ENCODE results near the gene CIB4. TPM values are rescaled to one million over a fixed set of nuclear protein-coding genes. Genes with fewer than 3 reads are reported as not detected.

CIB4 gene
- total RNA-seq, 1 donor from 2014 or later, result not detected

GRCh38 chr2:26602575-26602974 is 38.6 kb downstream of the CIB4 start:
- Mint-ChIP-seq H3K27me3 (ENCODE audit: insufficient read depth) (peaks cover 27% of the 10 kb centered on the region), H3K27ac (no peak overlapping the region), H3K9me3 (no peaks in the 10 kb centered on the region), H3K36me3 (ENCODE audit: low read depth) (no peaks in the 10 kb centered on the region), H3K4me1 (ENCODE audit: low read depth) (no peaks in the 10 kb centered on the region), H3K4me3 (no peak overlapping the region)
- intact Hi-C loops (cut with micrococcal nuclease), result no loop called here
- no peak for DNase-seq (ENCODE audit: low spot score)

DNA sequence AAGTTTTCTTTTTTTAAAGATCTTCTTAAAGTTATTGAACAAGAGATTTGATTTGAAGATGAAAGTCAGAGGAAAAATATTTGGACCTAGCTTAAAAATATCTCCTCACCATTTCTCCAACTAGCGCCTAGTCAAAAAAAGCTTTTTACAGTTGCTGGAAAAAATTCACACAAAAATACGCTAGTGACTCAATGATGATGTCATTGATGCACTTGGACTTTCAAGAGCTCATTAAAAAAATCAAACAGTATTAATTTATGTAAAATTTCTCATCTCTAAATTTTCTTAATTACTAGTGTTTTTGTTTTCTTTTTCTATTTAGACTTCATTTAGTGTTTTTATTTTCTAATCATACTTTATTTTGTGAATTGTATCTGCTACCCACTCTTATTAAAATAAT is 41.8 kb downstream of the CIB4 start:
- H3K9me3 Mint-ChIP-seq, result no peaks in the 10 kb centered on the region
- H3K4me3 Mint-ChIP-seq, result no peak overlapping the region
- H3K36me3 Mint-ChIP-seq (ENCODE audit: low read depth), result no peaks in the 10 kb centered on the region
- intact Hi-C loops (cut with micrococcal nuclease), result no loop called here
- H3K27ac Mint-ChIP-seq, result no peak overlapping the region
- no peaks in the 10 kb centered on the region for H3K4me1 Mint-ChIP-seq (ENCODE audit: low read depth)
- no peak for DNase-seq (ENCODE audit: low spot score)
- H3K27me3 Mint-ChIP-seq (ENCODE audit: insufficient read depth), result peaks cover 28% of the 10 kb centered on the region

- Mint-ChIP-seq H3K27ac (no peak overlapping the region), H3K36me3 (ENCODE audit: low read depth) (no peaks in the 10 kb centered on the region), H3K4me1 (ENCODE audit: low read depth) (no peaks in the 10 kb centered on the region), H3K4me3 (no peak overlapping the region), H3K27me3 (ENCODE audit: insufficient read depth) (peaks cover 26% of the 10 kb centered on the region), H3K9me3 (no peaks in the 10 kb centered on the region)
- intact Hi-C loops (cut with micrococcal nuclease), result no loop called here
- DNase-seq (ENCODE audit: low spot score), result no peak
Observed at GRCh38 chr2:26598996-26599373, 42.2 kb downstream of the CIB4 start.

DNA sequence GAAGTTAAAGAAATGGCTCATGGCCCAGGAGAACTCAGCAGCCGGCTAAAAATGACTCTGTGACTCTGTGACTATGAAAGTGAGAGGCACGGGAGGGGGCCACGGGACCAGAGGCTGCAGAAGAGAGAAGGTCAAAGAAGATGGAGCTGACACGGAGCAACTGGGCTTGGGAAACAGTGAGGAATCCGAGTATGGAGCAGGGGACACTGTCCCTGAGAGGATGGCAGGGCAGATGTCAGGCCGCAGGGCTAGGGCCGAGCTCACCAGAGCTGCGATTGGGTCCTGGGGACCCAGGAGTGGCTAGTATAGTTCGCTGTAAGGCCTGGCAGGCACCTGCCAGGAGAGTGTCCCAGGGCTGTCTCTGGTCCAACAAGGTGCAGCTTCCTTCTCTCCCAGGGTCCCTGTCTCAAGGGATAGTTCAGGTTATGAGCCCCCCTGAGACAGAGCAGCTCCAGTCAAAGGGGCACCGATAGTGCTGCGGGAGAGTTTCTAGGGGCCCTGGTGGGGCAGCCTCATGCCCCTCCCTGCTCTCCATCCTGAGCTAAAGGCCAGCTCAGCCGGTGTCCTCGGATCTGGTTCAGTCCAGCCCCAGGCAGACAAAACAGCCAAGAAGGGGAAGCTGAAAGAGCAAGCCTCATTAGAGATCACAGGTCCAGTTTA is 42.7 kb downstream of the CIB4 start:
- no peaks in the 10 kb centered on the region for H3K36me3 Mint-ChIP-seq (ENCODE audit: low read depth)
- DNase-seq (ENCODE audit: low spot score), result no peak
- intact Hi-C loops (cut with micrococcal nuclease), result no loop called here

DNA sequence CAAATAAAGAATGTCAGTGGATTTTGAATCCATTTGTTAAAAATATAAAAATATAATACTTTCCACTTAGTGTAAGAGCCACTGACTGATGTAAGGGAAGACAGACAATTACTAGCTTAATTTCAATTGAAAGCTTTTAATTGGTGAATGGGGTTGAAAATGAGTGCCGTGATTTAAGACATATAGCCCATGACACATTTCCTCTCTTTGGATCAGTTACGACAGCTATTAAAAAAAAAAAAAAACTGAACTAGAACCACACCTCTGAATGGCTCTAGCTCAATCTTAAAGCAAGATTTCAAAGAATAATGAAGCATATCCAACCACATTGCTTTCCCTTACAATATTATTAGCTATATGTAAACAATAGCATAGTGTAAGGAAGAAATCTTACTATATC is 44.0 kb downstream of the CIB4 start:
- no peaks in the 10 kb centered on the region for H3K4me1 Mint-ChIP-seq (ENCODE audit: low read depth)
- no peaks in the 10 kb centered on the region for H3K9me3 Mint-ChIP-seq
- DNase-seq (ENCODE audit: low spot score), result no peak
- intact Hi-C loops (cut with micrococcal nuclease), result no loop called here
- no peak overlapping the region for H3K27ac Mint-ChIP-seq
- peaks cover 14% of the 10 kb centered on the region for H3K27me3 Mint-ChIP-seq (ENCODE audit: insufficient read depth)
- no peaks in the 10 kb centered on the region for H3K36me3 Mint-ChIP-seq (ENCODE audit: low read depth)
- H3K4me3 Mint-ChIP-seq, result no peak overlapping the region

More for the DNA sequence above, 42.7 kb downstream of the CIB4 start:
- Mint-ChIP-seq H3K27ac (no peak overlapping the region), H3K27me3 (ENCODE audit: insufficient read depth) (peaks cover 24% of the 10 kb centered on the region), H3K9me3 (no peaks in the 10 kb centered on the region), H3K4me1 (ENCODE audit: low read depth) (no peaks in the 10 kb centered on the region), H3K4me3 (no peak overlapping the region)

GRCh38 chr2:26595146-26595545 is 46.0 kb downstream of the CIB4 start:
- intact Hi-C loops (cut with micrococcal nuclease), result no loop called here
- no peaks in the 10 kb centered on the region for H3K9me3 Mint-ChIP-seq
- no peaks in the 10 kb centered on the region for H3K4me1 Mint-ChIP-seq (ENCODE audit: low read depth)
- DNase-seq (ENCODE audit: low spot score), result no peak
- H3K36me3 Mint-ChIP-seq (ENCODE audit: low read depth), result no peaks in the 10 kb centered on the region
- H3K27me3 Mint-ChIP-seq (ENCODE audit: insufficient read depth), result peaks cover 7% of the 10 kb centered on the region
- no peak overlapping the region for H3K4me3 Mint-ChIP-seq
- no peak overlapping the region for H3K27ac Mint-ChIP-seq

DNA sequence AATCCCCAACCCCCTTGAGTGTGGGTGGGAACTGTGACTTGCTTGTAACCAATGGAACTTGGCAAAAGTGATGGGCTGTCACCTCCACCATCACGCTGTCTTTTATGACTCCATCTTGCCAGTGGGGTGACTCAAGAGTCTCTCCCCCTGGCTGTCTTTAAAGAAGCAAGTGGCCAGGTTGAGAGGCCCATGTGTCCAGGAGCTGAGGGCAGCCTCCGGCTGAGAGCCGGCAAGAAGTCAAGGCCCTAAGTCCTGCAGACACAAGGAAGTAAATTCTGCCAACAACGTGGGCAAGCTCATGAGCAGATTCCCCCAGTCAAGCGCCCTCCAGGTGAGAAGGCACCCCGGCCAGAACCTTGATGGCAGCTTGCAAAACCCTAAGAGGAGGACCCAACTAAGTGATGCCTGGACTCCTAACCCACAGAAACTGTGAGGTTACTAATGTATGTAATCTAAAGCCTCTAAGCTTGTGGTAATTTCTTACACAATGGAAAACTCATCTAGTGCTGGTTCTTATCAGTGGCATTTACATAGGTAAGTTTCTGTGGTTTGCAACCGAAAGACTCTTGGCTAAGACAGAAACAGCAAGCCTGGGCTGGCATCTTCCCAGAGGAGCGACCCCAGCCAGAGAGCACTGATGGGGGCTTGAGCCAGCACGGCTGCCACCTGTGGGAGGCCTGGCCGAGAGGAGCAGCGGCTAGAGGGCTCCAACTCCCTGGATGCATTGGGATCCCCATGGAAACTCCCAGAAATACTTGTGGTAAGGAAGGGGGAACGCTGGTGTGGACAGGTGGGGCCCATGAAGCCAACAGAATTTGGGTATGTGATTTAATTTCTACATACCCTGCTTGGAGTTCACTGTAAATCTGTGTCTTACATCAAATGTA is 49.3 kb downstream of the CIB4 start:
- intact Hi-C loops (cut with micrococcal nuclease), result no loop called here
- no peaks in the 10 kb centered on the region for H3K4me1 Mint-ChIP-seq (ENCODE audit: low read depth)
- DNase-seq (ENCODE audit: low spot score), result no peak

DNA sequence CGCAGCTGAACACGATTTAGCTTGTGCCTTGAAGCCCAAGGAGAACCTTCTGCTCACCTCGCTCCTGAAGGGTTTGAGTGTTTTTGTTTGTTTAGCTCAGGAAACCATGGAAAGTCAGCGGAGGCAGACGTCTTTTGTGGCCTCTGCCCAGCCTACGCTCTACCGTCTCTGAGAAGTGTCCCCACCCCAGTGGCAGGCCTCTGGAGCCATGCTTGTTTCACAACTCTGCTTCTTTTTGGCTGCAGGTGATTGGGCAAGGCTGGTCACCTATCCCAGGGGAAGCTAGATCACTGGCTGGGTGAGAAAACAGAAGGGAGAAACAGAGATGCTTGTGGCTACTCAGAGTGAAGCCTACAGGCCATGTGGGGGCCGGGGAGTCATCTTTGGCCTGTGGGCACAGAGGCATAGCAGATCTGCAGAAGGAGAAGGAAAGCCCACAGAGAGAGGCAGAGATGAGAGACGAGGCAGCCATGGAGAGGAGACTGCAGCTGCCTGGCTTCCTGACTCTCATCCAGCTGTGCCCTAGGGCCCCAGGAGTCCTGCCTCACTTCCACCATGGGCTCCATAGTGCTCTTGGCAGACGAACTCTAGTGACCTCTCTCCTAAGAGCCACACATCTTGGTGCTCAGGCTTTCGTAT is 50.1 kb downstream of the CIB4 start:
- intact Hi-C loops (cut with micrococcal nuclease), result no loop called here
- Mint-ChIP-seq H3K4me3 (no peak overlapping the region), H3K4me1 (ENCODE audit: low read depth) (no peaks in the 10 kb centered on the region), H3K9me3 (no peaks in the 10 kb centered on the region), H3K27ac (no peak overlapping the region), H3K36me3 (ENCODE audit: low read depth) (no peaks in the 10 kb centered on the region), H3K27me3 (ENCODE audit: insufficient read depth) (peaks cover 15% of the 10 kb centered on the region)
- no peak for DNase-seq (ENCODE audit: low spot score)

More for the DNA sequence above, 49.3 kb downstream of the CIB4 start:
- Mint-ChIP-seq H3K36me3 (ENCODE audit: low read depth) (no peaks in the 10 kb centered on the region), H3K9me3 (no peaks in the 10 kb centered on the region), H3K27me3 (ENCODE audit: insufficient read depth) (peaks cover 10% of the 10 kb centered on the region), H3K27ac (no peak overlapping the region), H3K4me3 (no peak overlapping the region)

GRCh38 chr2:26590508-26590907 is 50.7 kb downstream of the CIB4 start:
- no peak for DNase-seq (ENCODE audit: low spot score)
- no peak overlapping the region for H3K27ac Mint-ChIP-seq
- intact Hi-C loops (cut with micrococcal nuclease), result no loop called here
- no peaks in the 10 kb centered on the region for H3K4me1 Mint-ChIP-seq (ENCODE audit: low read depth)
- peaks cover 17% of the 10 kb centered on the region for H3K27me3 Mint-ChIP-seq (ENCODE audit: insufficient read depth)
- H3K36me3 Mint-ChIP-seq (ENCODE audit: low read depth), result no peaks in the 10 kb centered on the region
- H3K9me3 Mint-ChIP-seq, result no peaks in the 10 kb centered on the region
- no peak overlapping the region for H3K4me3 Mint-ChIP-seq

DNA sequence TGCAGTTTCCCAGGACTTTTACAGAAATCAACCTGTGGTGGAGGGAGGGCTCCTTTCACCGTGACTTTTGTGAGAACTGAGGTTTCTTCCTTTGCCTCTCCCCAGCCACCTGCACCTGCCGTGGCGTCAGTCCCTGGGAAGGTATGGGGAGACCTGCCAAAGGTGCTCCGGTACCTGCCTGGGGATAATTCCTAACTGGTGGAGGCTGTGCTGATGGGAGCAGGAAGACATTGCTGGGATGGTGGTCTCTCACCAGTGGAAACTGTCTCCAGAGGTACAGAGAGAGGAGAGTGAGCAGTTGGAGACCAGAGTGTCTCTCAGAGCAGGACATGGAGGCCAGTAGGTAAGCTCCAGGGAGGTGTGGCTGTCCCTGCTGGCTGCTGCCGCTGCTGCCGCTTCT is 52.6 kb downstream of the CIB4 start:
- no peaks in the 10 kb centered on the region for H3K4me1 Mint-ChIP-seq (ENCODE audit: low read depth)
- H3K27ac Mint-ChIP-seq, result no peak overlapping the region
- H3K9me3 Mint-ChIP-seq, result no peaks in the 10 kb centered on the region
- H3K4me3 Mint-ChIP-seq, result no peak overlapping the region
- DNase-seq (ENCODE audit: low spot score), result no peak
- intact Hi-C loops (cut with micrococcal nuclease), result no loop called here
- H3K27me3 Mint-ChIP-seq (ENCODE audit: insufficient read depth), result peaks cover 12% of the 10 kb centered on the region
- H3K36me3 Mint-ChIP-seq (ENCODE audit: low read depth), result no peaks in the 10 kb centered on the region

DNA sequence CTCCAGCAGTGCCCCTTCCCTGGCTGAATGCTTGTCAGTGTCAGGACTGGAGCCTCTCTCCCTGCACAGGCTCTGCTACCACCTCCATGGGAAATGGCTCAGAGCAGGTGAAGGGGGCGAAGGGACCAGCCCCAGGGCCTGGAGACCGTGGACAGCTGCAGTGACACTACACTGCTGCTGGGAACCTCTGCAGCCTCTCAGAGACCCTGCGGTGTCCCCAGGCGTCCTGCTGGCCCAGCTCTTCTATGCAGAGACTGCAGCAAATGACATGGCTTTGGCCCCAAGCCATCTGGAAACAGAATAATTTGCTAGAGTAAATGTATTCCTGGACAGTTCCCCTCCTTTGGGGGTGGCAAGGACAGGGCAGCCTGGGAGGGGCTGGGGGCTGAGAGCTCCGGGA is 53.2 kb downstream of the CIB4 start:
- Mint-ChIP-seq H3K27ac (no peak overlapping the region), H3K27me3 (ENCODE audit: insufficient read depth) (peaks cover 13% of the 10 kb centered on the region), H3K36me3 (ENCODE audit: low read depth) (no peaks in the 10 kb centered on the region), H3K4me3 (no peak overlapping the region), H3K4me1 (ENCODE audit: low read depth) (no peaks in the 10 kb centered on the region), H3K9me3 (no peaks in the 10 kb centered on the region)
- DNase-seq (ENCODE audit: low spot score), result no peak
- intact Hi-C loops (cut with micrococcal nuclease), result no loop called here

- intact Hi-C loops (cut with micrococcal nuclease), result no loop called here
- Mint-ChIP-seq H3K9me3 (no peaks in the 10 kb centered on the region), H3K27me3 (ENCODE audit: insufficient read depth) (peaks cover 14% of the 10 kb centered on the region), H3K4me3 (no peak overlapping the region), H3K27ac (no peak overlapping the region), H3K36me3 (ENCODE audit: low read depth) (no peaks in the 10 kb centered on the region), H3K4me1 (ENCODE audit: low read depth) (no peaks in the 10 kb centered on the region)
- no peak for DNase-seq (ENCODE audit: low spot score)
Observed at GRCh38 chr2:26585966-26586365, 55.2 kb downstream of the CIB4 start.

DNA sequence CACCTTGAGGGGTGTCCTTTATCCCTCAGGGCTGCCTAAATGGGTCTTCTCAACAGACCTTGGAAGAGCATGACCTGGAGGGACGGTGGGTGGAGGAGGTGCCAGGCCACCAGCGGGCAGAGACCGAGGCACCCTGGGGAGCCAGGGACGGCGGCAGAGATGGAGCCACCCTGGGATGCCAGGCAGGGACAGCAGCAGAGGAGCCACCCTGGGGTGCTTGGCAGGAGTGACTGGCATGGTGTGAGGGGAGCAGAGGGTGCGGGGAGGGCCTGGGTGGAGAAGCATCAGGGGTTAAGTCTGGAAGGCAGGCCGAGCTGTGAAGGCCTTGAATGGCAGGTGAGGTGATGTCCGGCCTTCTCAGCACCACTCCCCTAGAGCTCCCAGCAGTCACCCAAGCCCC is 56.1 kb downstream of the CIB4 start:
- no peak for DNase-seq (ENCODE audit: low spot score)
- intact Hi-C loops (cut with micrococcal nuclease), result no loop called here
- Mint-ChIP-seq H3K36me3 (ENCODE audit: low read depth) (no peaks in the 10 kb centered on the region), H3K4me3 (no peak overlapping the region), H3K27me3 (ENCODE audit: insufficient read depth) (peaks cover 14% of the 10 kb centered on the region), H3K4me1 (ENCODE audit: low read depth) (no peaks in the 10 kb centered on the region), H3K27ac (no peak overlapping the region), H3K9me3 (no peaks in the 10 kb centered on the region)

Measured in activated T-helper 1 cell treated with anti-CD3 and anti-CD28 coated beads, Interleukin-12 subunit alpha, Interleukin-12 subunit beta, Interleukin-2, Interleukin-4 antibody, amounts not matched to agents 30 ng/mL and 10 ng/mL and 1 ng/mL, durations not matched to agents 14 hours and 24 hours and 36 hours (primary cell).